ENCODE data around the gene OTUB2. TPM values are rescaled to one million over a fixed set of nuclear protein-coding genes. Genes with fewer than 3 reads are reported as not detected.

OTUB2 gene
- total and polyA plus RNA-seq, 2 donors (not counting 3 experiments of a cell fraction or from before 2014, with no cell fraction given) = 0.70 to 1.6 TPM

DNA sequence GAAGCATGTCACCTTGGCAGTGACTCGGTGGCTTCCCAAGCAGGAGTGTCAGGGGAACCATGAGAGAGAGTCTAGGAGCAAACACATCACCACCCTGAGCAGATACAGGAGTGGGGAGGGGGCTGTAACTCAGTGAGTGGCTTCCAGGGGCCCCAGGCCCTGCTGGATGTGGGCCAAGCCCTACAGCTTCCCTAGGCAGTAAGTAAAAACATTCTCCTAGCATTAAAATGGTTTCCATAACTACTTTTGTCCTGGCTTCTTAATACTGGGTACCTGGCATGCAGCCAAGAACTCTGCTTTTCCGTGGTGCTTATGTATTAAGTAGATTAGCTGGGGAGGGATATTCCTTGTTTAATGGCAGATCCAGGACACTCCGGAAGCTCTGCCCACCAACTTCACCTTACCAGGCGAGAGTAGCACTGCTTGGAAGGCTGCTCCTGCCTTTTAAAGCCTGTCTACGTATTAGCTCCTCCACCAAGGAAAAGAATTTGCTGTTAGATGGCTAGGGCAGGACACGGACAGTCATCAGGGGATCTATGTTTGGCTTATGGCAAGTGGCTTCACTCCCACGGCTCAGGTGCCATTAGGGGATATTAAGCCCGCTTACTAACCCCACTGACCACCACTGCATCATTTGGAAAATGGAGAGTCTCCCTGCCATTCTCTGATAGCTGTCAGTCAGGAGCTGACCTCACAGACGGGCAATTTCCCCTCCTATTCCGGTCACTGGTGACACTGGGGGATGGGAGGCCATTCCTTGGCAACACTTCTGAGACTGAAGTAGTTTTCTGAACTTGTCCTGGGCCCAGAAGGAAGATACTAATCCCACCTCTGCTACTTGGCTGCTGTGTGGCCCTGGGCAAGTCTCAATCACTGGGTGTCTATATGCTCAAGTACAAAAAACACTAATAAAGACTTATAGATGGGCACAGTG lies 22.8 kb downstream of the OTUB2 start:
- DNase-seq (ENCODE audit: low read depth, low spot score) (no peak), FAIRE-seq (peak; percentile 38)
- Histone ChIP-seq H3K79me2 (ENCODE audit: control insufficient read depth, insufficient read depth, low read length) (no peaks in the 10 kb centered on the region), H3K4me1 (ENCODE audit: control insufficient read depth, extremely low read depth, insufficient read depth, low read length) (peaks cover 3% of the 10 kb centered on the region), H3K4me2 (ENCODE audit: insufficient read depth, low read length) (no peak overlapping the region), H3K36me3 (ENCODE audit: control insufficient read depth in 2 of 2, extremely low read depth in 1 of 2, insufficient read depth in 2 of 2, low read length in 2 of 2) (peaks cover 13 to 28% of the 10 kb centered on the region in 2 experiments), H3K4me3 (replicated peaks in 1 of 3; ENCODE audit: insufficient read depth in 1 of 3, low read depth in 1 of 3, low read length in 3 of 3) (no peak overlapping the region), H3K27me3 (ENCODE audit: control insufficient read depth in 2 of 2, insufficient read depth in 2 of 2, low read length in 2 of 2) (no peaks in the 10 kb centered on the region), H2AFZ (ENCODE audit: low read depth, low read length) (no peak overlapping the region), H3K9ac (replicated peaks; ENCODE audit: extremely low read depth, insufficient read depth, low read length) (no peak overlapping the region), H3K27ac (ENCODE audit: insufficient read depth, low read depth, low read length) (no peak overlapping the region), H3K9me1 (replicated peaks; ENCODE audit: control insufficient read depth, extremely low read depth, insufficient read depth, low read length) (no peaks in the 10 kb centered on the region), H3K9me3 (replicated peaks; ENCODE audit: control insufficient read depth, insufficient read depth, low read length) (no peaks in the 10 kb centered on the region), H4K20me1 (replicated peaks; ENCODE audit: control insufficient read depth, extremely low read depth, insufficient read depth, low read length) (no peaks in the 10 kb centered on the region)
- ChIA-PET CTCF (interaction anchor here (1.5 to 7.6 kb wide), 4 partner anchors 11 to 88 kb away, joined by 3 to 133 read pairs (median 15); no protein-coding TSS in a partner anchor), POLR2A (no interaction called here)
- TF ChIP-seq, protein P1, sequence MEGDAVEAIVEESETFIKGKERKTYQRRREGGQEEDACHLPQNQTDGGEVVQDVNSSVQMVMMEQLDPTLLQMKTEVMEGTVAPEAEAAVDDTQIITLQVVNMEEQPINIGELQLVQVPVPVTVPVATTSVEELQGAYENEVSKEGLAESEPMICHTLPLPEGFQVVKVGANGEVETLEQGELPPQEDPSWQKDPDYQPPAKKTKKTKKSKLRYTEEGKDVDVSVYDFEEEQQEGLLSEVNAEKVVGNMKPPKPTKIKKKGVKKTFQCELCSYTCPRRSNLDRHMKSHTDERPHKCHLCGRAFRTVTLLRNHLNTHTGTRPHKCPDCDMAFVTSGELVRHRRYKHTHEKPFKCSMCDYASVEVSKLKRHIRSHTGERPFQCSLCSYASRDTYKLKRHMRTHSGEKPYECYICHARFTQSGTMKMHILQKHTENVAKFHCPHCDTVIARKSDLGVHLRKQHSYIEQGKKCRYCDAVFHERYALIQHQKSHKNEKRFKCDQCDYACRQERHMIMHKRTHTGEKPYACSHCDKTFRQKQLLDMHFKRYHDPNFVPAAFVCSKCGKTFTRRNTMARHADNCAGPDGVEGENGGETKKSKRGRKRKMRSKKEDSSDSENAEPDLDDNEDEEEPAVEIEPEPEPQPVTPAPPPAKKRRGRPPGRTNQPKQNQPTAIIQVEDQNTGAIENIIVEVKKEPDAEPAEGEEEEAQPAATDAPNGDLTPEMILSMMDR (IDR thresholded peaks at IDR 0.05; ENCODE audit: extremely low read depth in 1 of 2, insufficient read depth in 1 of 2, low read depth in 1 of 2, low read length in 2 of 2) = no peak
- TF ChIP-seq FOS (IDR thresholded peaks at IDR 0.05; ENCODE audit: borderline replicate concordance, insufficient read depth, low read length) (no peak), GATA2 (IDR thresholded peaks at IDR 0.05; ENCODE audit: insufficient read depth, insufficient read length, low read depth, low read length) (no peak), EZH2 (IDR thresholded peaks at IDR 0.05; ENCODE audit: borderline replicate concordance, low read depth, low read length, severe bottlenecking) (no peak), MYC (IDR thresholded peaks at IDR 0.05; ENCODE audit: low read depth, low read length) (no peak), POLR2A (IDR thresholded peaks at IDR 0.05; ENCODE audit: low read depth, low read length) (no peak), POLR2AphosphoS5 (IDR thresholded peaks at IDR 0.05; ENCODE audit: insufficient read depth, low read depth, low read length) (no peak), JUN (IDR thresholded peaks at IDR 0.05; ENCODE audit: borderline replicate concordance, insufficient read depth, insufficient read length, low read depth) (no peak)
- TF ChIP-seq, protein P2, sequence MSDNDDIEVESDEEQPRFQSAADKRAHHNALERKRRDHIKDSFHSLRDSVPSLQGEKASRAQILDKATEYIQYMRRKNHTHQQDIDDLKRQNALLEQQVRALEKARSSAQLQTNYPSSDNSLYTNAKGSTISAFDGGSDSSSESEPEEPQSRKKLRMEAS (IDR thresholded peaks at IDR 0.05; ENCODE audit: insufficient read depth, insufficient read length) = no peak
- intact Hi-C loops (cut with micrococcal nuclease) (no loop called here), dilution Hi-C loops (cut with MboI; ENCODE audit: extremely low pct_ligation_motif_present, low sequenced_read_pairs) (no loop called here)
- no TSS peak for BruUV-seq (replicated peaks)
